ENCODE data around the gene TMEM35A.
A peak's percentile ranks its signal among the peaks of the same experiment; 100 is the strongest.

Gene TMEM35A

DNA sequence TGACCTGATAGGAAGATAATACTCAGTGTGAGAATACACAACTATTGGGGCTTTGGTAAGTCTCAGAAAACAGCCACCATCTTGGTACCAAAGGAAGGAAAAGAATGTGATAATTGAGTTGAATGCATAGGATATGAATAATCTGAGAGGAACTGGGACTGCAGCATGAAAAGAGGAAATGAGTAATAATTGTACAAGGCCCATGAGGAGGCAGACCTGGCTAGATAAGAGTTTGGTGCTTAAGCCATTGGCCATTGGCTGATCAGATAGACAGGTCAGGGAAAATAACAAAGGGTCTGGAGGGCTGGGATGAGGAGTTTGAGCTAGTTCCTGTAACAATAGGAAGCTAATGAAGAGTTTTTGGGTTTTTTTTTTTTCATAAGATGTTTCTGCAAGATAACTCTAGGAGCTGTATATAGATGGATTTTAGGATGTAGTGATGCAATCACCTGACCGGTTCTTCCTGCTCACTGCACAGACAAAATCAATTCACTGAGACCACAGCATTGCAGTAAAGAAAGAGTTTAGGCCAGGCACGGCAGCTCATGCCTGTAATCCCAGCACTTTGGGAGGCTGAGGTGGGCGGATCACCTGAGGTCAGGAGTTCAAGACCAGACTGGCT lies 21.5 kb upstream of the TMEM35A start:
- TF ChIP-seq, protein P1, sequence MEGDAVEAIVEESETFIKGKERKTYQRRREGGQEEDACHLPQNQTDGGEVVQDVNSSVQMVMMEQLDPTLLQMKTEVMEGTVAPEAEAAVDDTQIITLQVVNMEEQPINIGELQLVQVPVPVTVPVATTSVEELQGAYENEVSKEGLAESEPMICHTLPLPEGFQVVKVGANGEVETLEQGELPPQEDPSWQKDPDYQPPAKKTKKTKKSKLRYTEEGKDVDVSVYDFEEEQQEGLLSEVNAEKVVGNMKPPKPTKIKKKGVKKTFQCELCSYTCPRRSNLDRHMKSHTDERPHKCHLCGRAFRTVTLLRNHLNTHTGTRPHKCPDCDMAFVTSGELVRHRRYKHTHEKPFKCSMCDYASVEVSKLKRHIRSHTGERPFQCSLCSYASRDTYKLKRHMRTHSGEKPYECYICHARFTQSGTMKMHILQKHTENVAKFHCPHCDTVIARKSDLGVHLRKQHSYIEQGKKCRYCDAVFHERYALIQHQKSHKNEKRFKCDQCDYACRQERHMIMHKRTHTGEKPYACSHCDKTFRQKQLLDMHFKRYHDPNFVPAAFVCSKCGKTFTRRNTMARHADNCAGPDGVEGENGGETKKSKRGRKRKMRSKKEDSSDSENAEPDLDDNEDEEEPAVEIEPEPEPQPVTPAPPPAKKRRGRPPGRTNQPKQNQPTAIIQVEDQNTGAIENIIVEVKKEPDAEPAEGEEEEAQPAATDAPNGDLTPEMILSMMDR (IDR thresholded peaks at IDR 0.05; ENCODE audit: extremely low read depth, missing control alignments), result no peak
- peak; percentile 34 for DNase-seq (ENCODE audit: low spot score)

DNA sequence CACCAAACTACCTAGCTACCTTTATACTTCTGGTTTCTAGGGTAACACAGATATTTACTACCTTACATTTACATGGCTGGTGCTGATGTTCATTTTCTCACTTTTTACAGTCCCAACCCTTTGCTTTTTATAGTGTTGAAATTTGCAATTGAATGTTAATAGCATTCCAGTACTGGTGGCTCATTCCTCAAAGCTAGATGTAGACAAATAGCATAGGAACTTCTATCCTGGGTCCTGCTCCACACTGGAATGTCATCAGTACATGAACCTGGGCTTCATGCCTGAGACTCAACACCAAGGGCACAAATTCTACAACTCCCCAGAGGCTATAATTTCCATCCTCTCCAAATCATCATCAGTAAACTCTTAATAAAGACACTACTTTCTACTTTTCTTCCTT lies 16.5 kb upstream of the TMEM35A start:
- DNase-seq (ENCODE audit: low spot score), result no peak
- TF ChIP-seq, protein P1 (IDR thresholded peaks at IDR 0.05; ENCODE audit: extremely low read depth, missing control alignments), result no peak

DNA sequence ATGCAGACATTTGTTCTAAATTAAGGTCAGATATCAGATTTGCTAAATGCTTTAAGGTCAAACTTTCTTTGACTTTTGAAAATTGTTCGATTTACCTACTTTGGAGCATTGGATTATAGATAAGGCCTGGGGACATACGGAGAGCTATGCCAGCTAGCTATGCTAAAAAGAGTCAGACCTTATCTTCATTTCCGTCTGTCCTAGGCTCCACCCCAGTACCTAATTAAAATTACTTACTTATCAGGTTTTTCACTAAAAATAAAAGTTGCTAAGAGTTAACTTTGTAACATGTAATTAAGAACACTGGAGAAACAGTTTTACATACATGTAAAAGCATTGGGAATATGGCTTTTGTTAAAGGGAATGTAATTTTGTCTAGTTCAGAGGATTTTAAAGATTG lies 7.1 kb upstream of the TMEM35A start:
- DNase-seq (ENCODE audit: low spot score), result no peak
- TF ChIP-seq, protein P1 (IDR thresholded peaks at IDR 0.05; ENCODE audit: extremely low read depth, missing control alignments), result no peak

DNA sequence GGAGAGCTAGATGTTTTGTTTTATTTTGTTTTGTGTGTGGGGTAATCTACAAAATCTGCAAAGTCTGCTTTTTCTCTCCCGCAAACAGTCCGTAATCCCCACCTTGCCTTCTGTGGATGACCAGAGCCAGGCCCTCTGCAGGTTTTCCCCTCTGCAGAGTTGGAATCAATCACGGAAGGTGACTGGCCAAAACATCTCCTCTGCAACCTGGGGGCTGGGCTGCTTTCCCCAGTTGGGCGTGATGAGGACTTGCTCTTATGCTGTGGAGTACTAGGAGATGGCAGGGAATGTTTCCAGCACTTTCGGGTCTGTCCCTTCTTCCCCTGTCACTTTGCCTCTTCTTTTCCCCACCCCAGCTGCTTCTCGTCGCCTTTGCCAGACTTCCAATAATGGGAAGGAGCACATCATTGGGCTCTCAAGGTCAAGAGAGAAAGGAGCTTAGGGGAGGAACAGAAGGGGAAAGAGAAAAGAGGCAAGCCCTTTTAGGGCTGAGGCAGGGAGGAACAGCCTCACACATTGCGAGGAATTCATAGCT lies 1.1 kb downstream of the TMEM35A start:
- TF ChIP-seq, protein P1 (IDR thresholded peaks at IDR 0.05; ENCODE audit: extremely low read depth, missing control alignments), result no peak
- no peak for DNase-seq (ENCODE audit: low spot score)

DNA sequence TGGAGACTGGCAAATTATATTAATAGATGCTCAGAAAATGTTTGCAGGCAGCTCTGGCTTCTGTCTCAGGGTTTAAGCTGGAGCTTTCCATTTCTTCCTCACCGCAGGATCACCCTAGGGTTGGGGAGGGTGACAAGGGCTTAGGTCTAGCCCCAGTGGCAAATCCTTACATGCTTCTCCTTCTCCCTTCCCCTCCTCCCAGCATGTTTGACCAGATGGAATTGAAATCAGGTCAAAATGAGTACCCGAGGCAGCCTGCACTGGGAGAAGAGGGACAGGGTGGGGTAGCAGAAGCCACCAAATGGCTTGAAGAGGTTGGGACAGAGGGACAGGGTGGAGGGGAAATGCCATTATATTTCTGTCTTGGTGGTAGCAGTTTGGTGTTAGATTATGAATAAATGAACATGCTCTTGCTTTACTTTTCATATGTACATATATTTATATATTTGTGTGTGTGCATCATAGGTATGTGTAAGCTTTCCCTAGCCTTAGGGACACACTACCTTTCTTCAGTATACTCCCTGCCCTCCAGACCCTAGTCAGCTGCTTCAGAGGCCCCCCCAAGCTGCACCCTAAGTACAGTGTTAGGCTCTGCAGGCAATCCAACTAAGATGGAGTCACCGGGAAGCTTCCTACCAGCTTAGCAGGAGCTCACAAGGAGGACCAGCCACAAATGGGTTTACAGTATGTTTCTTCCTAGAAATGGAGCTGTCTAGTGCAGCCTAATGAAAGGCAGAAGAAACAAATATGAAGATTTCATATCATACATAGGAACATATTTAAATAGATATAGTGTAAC lies 1.8 kb downstream of the TMEM35A start:
- DNase-seq (ENCODE audit: low spot score), result no peak
- TF ChIP-seq, protein P1 (IDR thresholded peaks at IDR 0.05; ENCODE audit: extremely low read depth, missing control alignments), result no peak

DNA sequence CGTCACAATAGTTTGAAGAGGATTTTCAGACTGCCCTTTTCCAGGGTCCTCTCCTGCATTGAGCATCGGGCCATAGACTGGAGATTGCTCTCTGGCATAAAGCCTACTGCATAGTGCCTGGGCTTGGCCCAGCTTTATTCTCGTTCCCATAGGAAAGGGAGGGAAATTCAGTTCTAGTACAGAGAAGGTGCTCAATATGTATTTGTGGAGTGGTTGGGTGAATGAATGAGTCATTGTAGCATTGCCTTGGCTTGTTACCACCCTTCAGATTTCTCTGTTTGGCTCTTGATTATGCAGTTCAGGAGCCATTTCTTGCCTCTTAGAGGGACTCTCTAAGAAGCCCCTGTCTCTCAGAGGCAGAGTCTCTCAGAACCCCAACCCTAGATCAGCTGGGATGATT lies 2.6 kb downstream of the TMEM35A start:
- DNase-seq (ENCODE audit: low spot score), result no peak
- TF ChIP-seq, protein P1 (IDR thresholded peaks at IDR 0.05; ENCODE audit: extremely low read depth, missing control alignments), result no peak

DNA sequence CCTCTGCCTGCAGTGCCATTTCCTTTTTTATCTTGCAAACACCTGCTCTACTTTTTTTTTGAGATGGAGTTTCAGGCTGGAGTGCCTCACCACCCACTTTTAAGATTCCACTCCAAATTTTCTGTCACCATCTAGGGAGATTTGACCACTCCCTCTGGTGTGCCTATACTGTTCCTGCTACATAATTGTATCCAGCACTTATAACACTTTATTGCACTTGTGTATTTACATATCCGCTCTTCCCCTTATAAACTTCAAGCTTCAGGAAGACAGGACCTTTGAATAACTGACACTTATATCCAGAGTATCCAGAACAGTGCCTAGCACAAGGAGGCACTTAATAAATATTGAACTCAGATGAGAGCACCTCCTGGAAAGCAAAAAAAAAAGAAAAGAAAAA lies 13.1 kb downstream of the TMEM35A start:
- TF ChIP-seq, protein P1 (IDR thresholded peaks at IDR 0.05; ENCODE audit: extremely low read depth, missing control alignments), result no peak
- DNase-seq (ENCODE audit: low spot score), result no peak

All from GM20000 (cell line).